SK-N-SH treated with all-trans-retinoic acid at 6 μM for 48 hours (cell line): ENCODE data around the gene ATAD3C.

Source experiments
- ARNTL ChIP-seq: fragments of 450-650 bp; formaldehyde crosslinking; IDR thresholded peaks from 2 replicates; pipeline ENCODE4 v1.5.0; 2020; ENCODE audit warnings: low read depth, mild to moderate bottlenecking, moderate library complexity, borderline replicate concordance
- BACH2 ChIP-seq: fragments of 250-450 bp; sonication (Bioruptor Pico); IDR thresholded peaks from 2 replicates; pipeline ENCODE4 v1.9.0; 2021; ENCODE audit warnings: mild to moderate bottlenecking, borderline replicate concordance
- CSDC2 ChIP-seq: fragments of 250-450 bp; sonication (Bioruptor Pico); IDR thresholded peaks from 2 replicates; pipeline ENCODE4 v1.5.0; 2020; ENCODE audit warnings: mild to moderate bottlenecking, moderate library complexity
- GLIS3 ChIP-seq: fragments of 250-450 bp; sonication (Bioruptor Pico); IDR thresholded peaks from 2 replicates; pipeline ENCODE4 v1.5.0; 2020; ENCODE audit warnings: mild to moderate bottlenecking, moderate library complexity
- PATZ1 ChIP-seq: fragments of 250-450 bp; sonication (Bioruptor Pico); IDR thresholded peaks from 2 replicates; pipeline ENCODE4 v1.8.0; 2020; ENCODE audit warnings: mild to moderate bottlenecking, moderate library complexity, borderline replicate concordance
- POU6F1 ChIP-seq: fragments of 250-450 bp; sonication (Bioruptor Pico); IDR thresholded peaks from 2 replicates; pipeline ENCODE4 v1.8.0; 2021; ENCODE audit warnings: low read depth, mild to moderate bottlenecking, moderate library complexity, borderline replicate concordance
- PPARA ChIP-seq: fragments of 250-450 bp; sonication (Bioruptor Pico); IDR thresholded peaks from 2 replicates; pipeline ENCODE4 v1.5.0; 2020; ENCODE audit warnings: mild to moderate bottlenecking, borderline replicate concordance
- SNAI2 ChIP-seq: fragments of 250-450 bp; sonication (Bioruptor Pico); IDR thresholded peaks from 2 replicates; pipeline ENCODE4 v1.5.0; 2020; ENCODE audit warnings: mild to moderate bottlenecking, moderate library complexity
- TCF4 ChIP-seq: fragments of 250-450 bp; sonication (Bioruptor Pico); IDR thresholded peaks from 2 replicates; pipeline ENCODE4 v1.8.0; 2021; ENCODE audit warnings: mild to moderate bottlenecking, moderate library complexity, borderline replicate concordance
- ZC3H10 ChIP-seq: fragments of 250-450 bp; sonication (Bioruptor Pico); IDR thresholded peaks from 2 replicates; pipeline ENCODE4 v1.5.1; 2021; ENCODE audit warnings: mild to moderate bottlenecking, moderate library complexity
- ZFP3 ChIP-seq: fragments of 250-450 bp; sonication (Bioruptor Pico); IDR thresholded peaks from 2 replicates; pipeline ENCODE4 v1.5.0; 2020; ENCODE audit warnings: mild to moderate bottlenecking, moderate library complexity
- ZFP30 ChIP-seq: fragments of 450-650 bp; formaldehyde crosslinking; IDR thresholded peaks from 2 replicates; pipeline ENCODE4 v1.5.0; 2022; ENCODE audit warnings: mild to moderate bottlenecking, moderate library complexity

GRCh38 chr1:1430992-1431844 is 18.3 kb upstream of the ATAD3C start:
- no peak for TF ChIP-seq ZFP3 (CRISPR knock-in tag)
- TF ChIP-seq ZC3H10 (CRISPR knock-in tag): no peak
- TF ChIP-seq CSDC2 (CRISPR knock-in tag): no peak
- no peak for TF ChIP-seq SNAI2 (CRISPR knock-in tag)
- TF ChIP-seq ZFP30 (CRISPR knock-in tag): no peak
- TF ChIP-seq POU6F1 (CRISPR knock-in tag): no peak
- no peak for TF ChIP-seq ARNTL (CRISPR knock-in tag)
- no peak for TF ChIP-seq PATZ1
- TF ChIP-seq BACH2: no peak
- no peak for TF ChIP-seq PPARA (CRISPR knock-in tag)
- no peak for TF ChIP-seq GLIS3 (CRISPR knock-in tag)
- TF ChIP-seq TCF4 (CRISPR knock-in tag): no peak
